Thyroid gland (tissue), 4 donors: Measurements from ENCODE around the gene ALCAM. TPM values are rescaled to one million over a fixed set of nuclear protein-coding genes. Genes with fewer than 3 reads are reported as not detected.

ENCODE experiments used
- DNase-seq, 2 donors: peaks; one replicate each; pipeline ENCODE4 v3.0.0-alpha.2; 2019
- H3K27ac ChIP-seq, 3 donors: fragments of 200-600 bp; sonication (generic); 1 replicate in 2 of 3; 2 replicates in 1 of 3; pipeline ENCODE4 v1.5.1; 2016 to 2019; ENCODE audit warnings: mild to moderate bottlenecking in 1 of 3, moderate library complexity in 1 of 3
- H3K27me3 ChIP-seq: fragments of 200-600 bp; sonication (generic); one replicate; pipeline ENCODE4 v1.5.1; 2019
- H3K36me3 ChIP-seq, 2 donors: fragments of 200-600 bp; sonication (generic); one replicate each; pipeline ENCODE4 v1.5.1; 2016 to 2019
- H3K4me1 ChIP-seq, 2 donors: fragments of 200-600 bp; sonication (generic); one replicate each; pipeline ENCODE4 v1.5.1; 2017 to 2019
- H3K4me3 ChIP-seq, 3 donors: fragments of 200-600 bp; sonication (generic); replicated peaks in 1 of 3; 1 replicate in 2 of 3; 2 replicates in 1 of 3; pipeline ENCODE4 v1.5.1; 2016; ENCODE audit warnings: mild to moderate bottlenecking in 1 of 3
- H3K9me3 ChIP-seq: fragments of 200-600 bp; sonication (generic); one replicate; pipeline ENCODE4 v1.5.1; 2017
- CTCF ChIP-seq, 6 experiments: fragments of 200-600 bp in 3 of 6; fragments of 450-650 bp in 3 of 6; sonication (generic) in 3 of 6; IDR thresholded peaks; one replicate each; pipeline ENCODE4 v1.5.1; 2016 to 2019; ENCODE audit warnings: antibody characterized with exemption in 6 of 6, mild to moderate bottlenecking in 2 of 6, inconsistent platforms in 1 of 6, moderate library complexity in 1 of 6
- POLR2A ChIP-seq, 2 donors: fragments of 450-650 bp; IDR thresholded peaks; one replicate each; pipeline ENCODE4 v1.6.1; 2017; ENCODE audit warnings: antibody characterized with exemption in 2 of 2, mild to moderate bottlenecking in 2 of 2, moderate library complexity in 1 of 2
- WGBS, 2 donors: methylation state at CpG; one replicate each; pipeline ENCODE4 v1.1.5; 2017; 5-methylcytosine and 5-hydroxymethylcytosine counted together
- intact Hi-C: fragments of 100-400 bp; cut with DNase I; formaldehyde crosslinking; loops from one replicate; pipeline ENCODE4 v1.15.1; 2023
- total RNA-seq, 4 donors: library from RNA; depleted of rRNA; stranded (reverse); fragments of >200 nt; gene quantifications; one replicate each; pipeline ENCODE4 v1.2.3, GENCODE V29; 2016

Gene ALCAM
- total RNA-seq, 4 donors from 2014 or later: 86.5 to 129 (median 108) TPM

- H3K27ac ChIP-seq: no peak overlapping the region
- no peak for DNase-seq
- no peaks in the 10 kb centered on the region for H3K9me3 ChIP-seq
- H3K4me3 ChIP-seq: no peak overlapping the region
- no peaks in the 10 kb centered on the region for H3K4me1 ChIP-seq
- no peaks in the 10 kb centered on the region for H3K27me3 ChIP-seq
- TF ChIP-seq CTCF (IDR thresholded peaks at IDR 0.05) (no peak), POLR2A (IDR thresholded peaks at IDR 0.05) (no peak)
- 97% methylated on average over 2 of the region's 2 CpGs for WGBS, 2 donors
- intact Hi-C loops: loop anchor here (10.0 kb wide), 1 partner anchor 151 kb away; the partner anchor contains the start of gene ALCAM
- no peaks in the 10 kb centered on the region for H3K36me3 ChIP-seq
Observed at GRCh38 chr3:105515372-105515771, 148.7 kb downstream of the ALCAM start.

- Histone ChIP-seq H3K4me3 (no peak overlapping the region), H3K36me3 (no peaks in the 10 kb centered on the region), H3K27ac (no peak overlapping the region), H3K4me1 (no peaks in the 10 kb centered on the region), H3K27me3 (no peaks in the 10 kb centered on the region), H3K9me3 (no peaks in the 10 kb centered on the region)
- intact Hi-C loops: loop anchor here (10.0 kb wide), 1 partner anchor 152 kb away; the partner anchor contains the start of gene ALCAM
- TF ChIP-seq CTCF (IDR thresholded peaks at IDR 0.05) (no peak), POLR2A (IDR thresholded peaks at IDR 0.05) (no peak)
- 73 to 74% methylated on average over 6 of the region's 6 CpGs for WGBS, 2 donors
- no peak for DNase-seq
Observed at GRCh38 chr3:105516972-105517371, 150.3 kb downstream of the ALCAM start.

GRCh38 chr3:105518203-105518602 lies 151.5 kb downstream of the ALCAM start:
- Histone ChIP-seq H3K4me3 (no peak overlapping the region), H3K9me3 (no peaks in the 10 kb centered on the region), H3K36me3 (no peaks in the 10 kb centered on the region), H3K4me1 (no peaks in the 10 kb centered on the region), H3K27me3 (no peaks in the 10 kb centered on the region), H3K27ac (no peak overlapping the region)
- DNase-seq: no peak
- no peak for TF ChIP-seq POLR2A (IDR thresholded peaks at IDR 0.05)
- TF ChIP-seq CTCF (IDR thresholded peaks at IDR 0.05): peak in 2 of 6 experiments; percentile 25 to 55
- intact Hi-C loops: loop anchor here (10.0 kb wide), 1 partner anchor 153 kb away; the partner anchor contains the start of gene ALCAM

GRCh38 chr3:105518806-105519418 lies 152.2 kb downstream of the ALCAM start:
- Histone ChIP-seq H3K27ac (no peak overlapping the region), H3K4me3 (no peak overlapping the region), H3K27me3 (no peaks in the 10 kb centered on the region), H3K9me3 (no peaks in the 10 kb centered on the region), H3K36me3 (no peaks in the 10 kb centered on the region), H3K4me1 (no peaks in the 10 kb centered on the region)
- DNase-seq: peak in 1 of 2 donors; percentile 10
- intact Hi-C loops: loop anchor here (10.0 kb wide), 1 partner anchor 154 kb away; the partner anchor contains the start of gene ALCAM
- 3 to 4% methylated on average over 4 of the region's 4 CpGs for WGBS, 2 donors
- TF ChIP-seq CTCF (IDR thresholded peaks at IDR 0.05) (peak in 5 of 6 experiments; percentile 44 to 75 (median 66)), POLR2A (IDR thresholded peaks at IDR 0.05) (no peak)

- DNase-seq: no peak
- Histone ChIP-seq H3K27ac (no peak overlapping the region), H3K9me3 (no peaks in the 10 kb centered on the region), H3K27me3 (no peaks in the 10 kb centered on the region), H3K4me1 (no peaks in the 10 kb centered on the region), H3K36me3 (no peaks in the 10 kb centered on the region), H3K4me3 (no peak overlapping the region)
- no peak for TF ChIP-seq POLR2A (IDR thresholded peaks at IDR 0.05)
- no peak for TF ChIP-seq CTCF (IDR thresholded peaks at IDR 0.05)
- intact Hi-C loops: no loop called here
- WGBS, 2 donors: 82 to 86% methylated on average over 2 of the region's 2 CpGs
Observed at GRCh38 chr3:105521770-105522169, 155.1 kb downstream of the ALCAM start.
